ENCODE results near the gene NKX2-3.

Gene NKX2-3

GRCh38 chr10:99532687-99533495 is at the start of gene NKX2-3:
Gene NKX2-3, plus strand, starts transcription at chr10:99532942. Its CDS starts 190 bp downstream, at chr10:99533132.
- peak; percentile 16 for DNase-seq (ENCODE audit: low spot score)

- DNase-seq (ENCODE audit: low spot score) = peak; percentile 8
Measured at GRCh38 chr10:99484626-99485581, 47.8 kb upstream of the NKX2-3 start.

- no peak for DNase-seq (ENCODE audit: low spot score)
Measured at GRCh38 chr10:99487125-99487807, 45.5 kb upstream of the NKX2-3 start.

- no peak for DNase-seq (ENCODE audit: low spot score)
Measured at GRCh38 chr10:99489271-99489670, 43.5 kb upstream of the NKX2-3 start.

GRCh38 chr10:99497343-99498025 is 35.3 kb upstream of the NKX2-3 start:
- no peak for DNase-seq (ENCODE audit: low spot score)

GRCh38 chr10:99506416-99506815 is 26.3 kb upstream of the NKX2-3 start:
- DNase-seq (ENCODE audit: low spot score) = no peak

- no peak for DNase-seq (ENCODE audit: low spot score)
Measured at GRCh38 chr10:99507265-99507664, 25.5 kb upstream of the NKX2-3 start.

- no peak for DNase-seq (ENCODE audit: low spot score)
Measured at GRCh38 chr10:99513061-99513460, 19.7 kb upstream of the NKX2-3 start.

GRCh38 chr10:99519690-99520039 is 13.1 kb upstream of the NKX2-3 start:
- DNase-seq (ENCODE audit: low spot score) = no peak

GRCh38 chr10:99520040-99520846 is 12.5 kb upstream of the NKX2-3 start:
- no peak for DNase-seq (ENCODE audit: low spot score)

- DNase-seq (ENCODE audit: low spot score) = no peak
Measured at GRCh38 chr10:99520847-99521764, 11.6 kb upstream of the NKX2-3 start.

GRCh38 chr10:99521765-99522469 is 10.8 kb upstream of the NKX2-3 start:
- DNase-seq (ENCODE audit: low spot score) = no peak

- no peak for DNase-seq (ENCODE audit: low spot score)
Measured at GRCh38 chr10:99522470-99523250, 10.1 kb upstream of the NKX2-3 start.

GRCh38 chr10:99523251-99523773 is 9.4 kb upstream of the NKX2-3 start:
- DNase-seq (ENCODE audit: low spot score) = no peak

GRCh38 chr10:99524050-99524666 is 8.6 kb upstream of the NKX2-3 start:
- no peak for DNase-seq (ENCODE audit: low spot score)

- DNase-seq (ENCODE audit: low spot score) = no peak
Measured at GRCh38 chr10:99524736-99525380, 7.9 kb upstream of the NKX2-3 start.

- no peak for DNase-seq (ENCODE audit: low spot score)
Measured at GRCh38 chr10:99525897-99526296, 6.8 kb upstream of the NKX2-3 start.

All from cerebellar cortex (tissue), 1 donor.